Pancreas (tissue), 10 donors: ENCODE data around the gene S100A12. TPM values are rescaled to one million over a fixed set of nuclear protein-coding genes. Genes with fewer than 3 reads are reported as not detected.

Source experiments
- ATAC-seq, 4 donors: fragments of 200-7000 bp; cut with Tn5 transposase; one replicate each; pipeline versions ENCODE4 v1.8.0 to v1.9.1; 2020; ENCODE audit warnings: mild to moderate bottlenecking in 4 of 4, moderate library complexity in 4 of 4
- DNase-seq, 6 donors: peaks; one replicate each; pipeline ENCODE4 v3.0.0-alpha.2; 2020
- FAIRE-seq: peaks from 2 replicates; lab custom pipeline; 2012; peaks lifted over from hg19 to GRCh38; lab: Jason Lieb, UNC
- H3K27ac ChIP-seq, 4 donors: fragments of 200-600 bp; sonication (generic); 1 replicate in 3 of 4; 2 replicates in 1 of 4; pipeline versions ENCODE4 v1.5.0 to v1.8.0; 2020
- H3K27me3 ChIP-seq, 4 donors: fragments of 200-600 bp; one replicate each; pipeline ENCODE4 v1.8.0; 2021
- H3K36me3 ChIP-seq, 3 donors: fragments of 200-600 bp; sonication (generic) in 1 of 3; one replicate each; pipeline versions ENCODE4 v1.5.0 to v1.8.0; 2020 to 2021
- H3K4me1 ChIP-seq, 3 donors: fragments of 200-600 bp; one replicate each; pipeline ENCODE4 v1.8.0; 2021
- H3K4me3 ChIP-seq, 4 donors: fragments of 200-600 bp; sonication (generic) in 2 of 4; one replicate each; pipeline versions ENCODE4 v1.5.0 to v1.8.0; 2020 to 2021
- H3K9me3 ChIP-seq, 4 donors: fragments of 200-600 bp; one replicate each; pipeline ENCODE4 v1.8.0; 2021
- WGBS, 2 donors: extraction: QIAGEN DNeasy Blood & Tissue Kit; methylation state at CpG; one replicate each; pipeline ENCODE4 v1.1.7; 2013; 5-methylcytosine and 5-hydroxymethylcytosine counted together
- intact Hi-C, 3 donors: fragments of 100-400 bp; cut with DNase I; formaldehyde crosslinking; loops; one replicate each; pipeline versions ENCODE4 v1.11.1 to v1.14.2; 2022
- polyA plus RNA-seq, 2 donors: library from polyadenylated mRNA; stranded (reverse); fragments of 200-250 nt; gene quantifications; one replicate each; pipeline ENCODE4 v1.2.3, GENCODE V29; 2013
- total RNA-seq, 6 donors: library from RNA; stranded (reverse); fragmentation: NEBNext Ultra II Directional in 4 of 6; extraction: Animal tissue kit (Norgen Biotek cat#: 25700) in 4 of 6; gene quantifications; one replicate each; pipeline versions ENCODE4 v1.2.1 to v1.2.4, GENCODE V29; 2021 to 2023
- TF ChIP-seq, protein P1 (sequence below), 4 donors: fragments of 200-600 bp; sonication (generic) in 3 of 4; IDR thresholded peaks; one replicate each; pipeline versions ENCODE4 v1.5.0 to v1.8.0; 2021; ENCODE audit warnings: antibody characterized with exemption in 4 of 4
- donor health status: healthy with polysubstance abuse.
- donor health status: DM: no; HTN: no; CAD: no; lungs with moderate emphysema.
- donor health status: DM: no; HTN: no; CAD: no.
- donor health status: control.
- donor health status: control.
- donor health status: Bipolar disorder and iron deficiency.
- donor health status: DM: yes; HTN: yes; CAD: no.
- donor health status: DM: no; HTN: no; CAD: no.
- donor health status: DM: no; HTN: no; CAD: no.
- donor health status: DM: yes; HTN: yes; CAD: no.

Gene S100A12
- total and polyA plus RNA-seq, 8 donors, result 0.44 to 5.2 (median 1.8) TPM; not detected in 1

GRCh38 chr1:153337980-153338853, 37.2 kb downstream of the S100A12 start:
- intact Hi-C loops, result no loop called here
- Histone ChIP-seq H3K4me3 (no peak overlapping the region), H3K36me3 (no peaks in the 10 kb centered on the region), H3K4me1 (no peaks in the 10 kb centered on the region), H3K27ac (no peak overlapping the region), H3K27me3 (no peaks in the 10 kb centered on the region), H3K9me3 (no peaks in the 10 kb centered on the region)
- WGBS, 2 donors, result 48 to 50% methylated on average over 8 of the region's 8 CpGs
- FAIRE-seq (no peak), DNase-seq (no peak), ATAC-seq (no peak)
- TF ChIP-seq, protein P1, sequence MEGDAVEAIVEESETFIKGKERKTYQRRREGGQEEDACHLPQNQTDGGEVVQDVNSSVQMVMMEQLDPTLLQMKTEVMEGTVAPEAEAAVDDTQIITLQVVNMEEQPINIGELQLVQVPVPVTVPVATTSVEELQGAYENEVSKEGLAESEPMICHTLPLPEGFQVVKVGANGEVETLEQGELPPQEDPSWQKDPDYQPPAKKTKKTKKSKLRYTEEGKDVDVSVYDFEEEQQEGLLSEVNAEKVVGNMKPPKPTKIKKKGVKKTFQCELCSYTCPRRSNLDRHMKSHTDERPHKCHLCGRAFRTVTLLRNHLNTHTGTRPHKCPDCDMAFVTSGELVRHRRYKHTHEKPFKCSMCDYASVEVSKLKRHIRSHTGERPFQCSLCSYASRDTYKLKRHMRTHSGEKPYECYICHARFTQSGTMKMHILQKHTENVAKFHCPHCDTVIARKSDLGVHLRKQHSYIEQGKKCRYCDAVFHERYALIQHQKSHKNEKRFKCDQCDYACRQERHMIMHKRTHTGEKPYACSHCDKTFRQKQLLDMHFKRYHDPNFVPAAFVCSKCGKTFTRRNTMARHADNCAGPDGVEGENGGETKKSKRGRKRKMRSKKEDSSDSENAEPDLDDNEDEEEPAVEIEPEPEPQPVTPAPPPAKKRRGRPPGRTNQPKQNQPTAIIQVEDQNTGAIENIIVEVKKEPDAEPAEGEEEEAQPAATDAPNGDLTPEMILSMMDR (IDR thresholded peaks at IDR 0.05), result no peak

- no peak overlapping the region for H3K4me3 ChIP-seq
- H3K9me3 ChIP-seq, result no peaks in the 10 kb centered on the region
- TF ChIP-seq, protein P1 (IDR thresholded peaks at IDR 0.05), result no peak
- no peaks in the 10 kb centered on the region for H3K27me3 ChIP-seq
- no peaks in the 10 kb centered on the region for H3K36me3 ChIP-seq
- DNase-seq (no peak), ATAC-seq (no peak), FAIRE-seq (no peak)
- H3K4me1 ChIP-seq, result no peaks in the 10 kb centered on the region
- no peak overlapping the region for H3K27ac ChIP-seq
- intact Hi-C loops, result no loop called here
Observed at GRCh38 chr1:153336650-153337049, 38.8 kb downstream of the S100A12 start.

- H3K9me3 ChIP-seq, result no peaks in the 10 kb centered on the region
- ATAC-seq (no peak), FAIRE-seq (no peak), DNase-seq (no peak)
- no peaks in the 10 kb centered on the region for H3K4me1 ChIP-seq
- H3K36me3 ChIP-seq, result no peaks in the 10 kb centered on the region
- TF ChIP-seq, protein P1 (IDR thresholded peaks at IDR 0.05), result no peak
- 69 to 74% methylated on average over 1 of the region's 1 CpG for WGBS, 2 donors
- intact Hi-C loops, result no loop called here
- H3K4me3 ChIP-seq, result no peak overlapping the region
- no peaks in the 10 kb centered on the region for H3K27me3 ChIP-seq
- H3K27ac ChIP-seq, result no peak overlapping the region
Observed at GRCh38 chr1:153333902-153334301, 41.5 kb downstream of the S100A12 start.

- H3K27ac ChIP-seq, result no peak overlapping the region
- H3K36me3 ChIP-seq, result no peaks in the 10 kb centered on the region
- TF ChIP-seq, protein P1 (IDR thresholded peaks at IDR 0.05), result no peak
- no peak for FAIRE-seq
- DNase-seq, result no peak
- no peaks in the 10 kb centered on the region for H3K27me3 ChIP-seq
- no peak for ATAC-seq
- H3K4me3 ChIP-seq, result no peak overlapping the region
- peaks cover 0 to 3% (median 0%) of the 10 kb centered on the region in 4 donors for H3K9me3 ChIP-seq
- intact Hi-C loops, result no loop called here
- no peaks in the 10 kb centered on the region for H3K4me1 ChIP-seq
Observed at GRCh38 chr1:153324912-153325311, 50.5 kb downstream of the S100A12 start.

Other genes with a start within 250 kb of the S100A12 start
- gene SPRR2G, start 224.7 kb downstream of the S100A12 start, total RNA-seq, result not detected
- gene SPRR2G, start 224.7 kb downstream of the S100A12 start, polyA plus RNA-seq, result not detected
- not detected for gene LELP1, start 172.2 kb downstream of the S100A12 start, total RNA-seq
- gene LELP1, start 172.2 kb downstream of the S100A12 start, polyA plus RNA-seq, result not detected
- gene PRR9, start 158.0 kb downstream of the S100A12 start, total RNA-seq, result not detected
- not detected for gene PRR9, start 158.0 kb downstream of the S100A12 start, polyA plus RNA-seq
- gene LORICRIN, start 115.9 kb downstream of the S100A12 start, total RNA-seq, result not detected
- not detected for gene LORICRIN, start 115.9 kb downstream of the S100A12 start, polyA plus RNA-seq
- gene PGLYRP3, start 62.7 kb downstream of the S100A12 start, total RNA-seq, result not detected
- not detected for gene PGLYRP3, start 62.7 kb downstream of the S100A12 start, polyA plus RNA-seq
- gene PGLYRP4, start 26.8 kb downstream of the S100A12 start, total RNA-seq, result under 1 TPM in 1 of 6 donors, not detected in 5; 0.37 TPM
- not detected for gene PGLYRP4, start 26.8 kb downstream of the S100A12 start, polyA plus RNA-seq
- 10 to 100 TPM in 3 of 6 donors, 1 to 10 TPM in 3; 3.9 to 49.0 (median 21.2) TPM for gene S100A9, start 17.8 kb downstream of the S100A12 start, total RNA-seq
- gene S100A9, start 17.8 kb downstream of the S100A12 start, polyA plus RNA-seq, result 10 to 100 TPM; 51.4 to 79.6 TPM
- gene S100A8, start 15.5 kb upstream of the S100A12 start, total RNA-seq, result 10 to 100 TPM in 3 of 6 donors, 1 to 10 TPM in 3; 2.0 to 36.1 (median 12.1) TPM
- 10 to 100 TPM; 26.1 to 41.9 TPM for gene S100A8, start 15.5 kb upstream of the S100A12 start, polyA plus RNA-seq
- gene S100A7A, start 40.9 kb upstream of the S100A12 start, total RNA-seq, result not detected
- not detected for gene S100A7A, start 40.9 kb upstream of the S100A12 start, polyA plus RNA-seq
- not detected for gene S100A7, start 85.0 kb upstream of the S100A12 start, total RNA-seq
- not detected for gene S100A7, start 85.0 kb upstream of the S100A12 start, polyA plus RNA-seq
- gene S100A6, start 160.4 kb upstream of the S100A12 start, total RNA-seq, result 100 to 1,000 TPM in 2 of 6 donors, 10 to 100 TPM in 4; 21.4 to 264 (median 61.8) TPM
- gene S100A6, start 160.4 kb upstream of the S100A12 start, polyA plus RNA-seq, result 100 to 1,000 TPM; 304 to 495 TPM
- not detected for gene S100A5, start 165.3 kb upstream of the S100A12 start, total RNA-seq
- not detected for gene S100A5, start 165.3 kb upstream of the S100A12 start, polyA plus RNA-seq
- 10 to 100 TPM in 4 of 6 donors, 1 to 10 TPM in 2; 5.0 to 40.9 (median 24.4) TPM for gene S100A4, start 170.2 kb upstream of the S100A12 start, total RNA-seq
- 100 to 1,000 TPM in 1 of 2 donors, 10 to 100 TPM in 1; 88.6 to 149 TPM for gene S100A4, start 170.2 kb upstream of the S100A12 start, polyA plus RNA-seq
- gene S100A3, start 173.6 kb upstream of the S100A12 start, total RNA-seq, result under 1 TPM in 3 of 6 donors, not detected in 3; 0.20 to 0.70 (median 0.66) TPM
- 1 to 10 TPM in 1 of 2 donors, under 1 TPM in 1; 0.38 to 1.1 TPM for gene S100A3, start 173.6 kb upstream of the S100A12 start, polyA plus RNA-seq
- 1 to 10 TPM in 1 of 6 donors, under 1 TPM in 3, not detected in 2; 0.60 to 2.1 (median 0.68) TPM for gene S100A2, start 190.2 kb upstream of the S100A12 start, total RNA-seq
- gene S100A2, start 190.2 kb upstream of the S100A12 start, polyA plus RNA-seq, result 1 to 10 TPM; 1.9 to 2.8 TPM
- gene S100A16, start 237.5 kb upstream of the S100A12 start, total RNA-seq, result 10 to 100 TPM in 4 of 6 donors, 1 to 10 TPM in 2; 8.1 to 30.8 (median 13.4) TPM
- 10 to 100 TPM; 31.1 to 43.9 TPM for gene S100A16, start 237.5 kb upstream of the S100A12 start, polyA plus RNA-seq
- 10 to 100 TPM in 4 of 6 donors, 1 to 10 TPM in 2; 3.6 to 21.6 (median 11.1) TPM for gene S100A14, start 240.7 kb upstream of the S100A12 start, total RNA-seq
- gene S100A14, start 240.7 kb upstream of the S100A12 start, polyA plus RNA-seq, result 10 to 100 TPM; 20.2 to 23.7 TPM